HPDE6-E6E7 (cell line): Measurements from ENCODE around the gene ERGIC1.
"Not testable (repeated sequence)": the region's sequence is repeated elsewhere in the genome, so short reads cannot be mapped to it uniquely, and the experiment has no call there.

Experiments
- DNase-seq: peaks from one replicate; pipeline ENCODE4 v3.0.0; 2011; ENCODE audit warnings: missing footprints; ENCODE audit errors: extremely low spot score

The ERGIC1 gene

GRCh38 chr5:172833686-172834414, at the start of gene ERGIC1:
Gene ERGIC1, plus strand, starts transcription at chr5:172834251. Its CDS starts 163 bp downstream, at chr5:172834414.
- DNase-seq, result peak; percentile 74

- DNase-seq, result no peak
Observed at GRCh38 chr5:172785429-172786088, 48.5 kb upstream of the ERGIC1 start.

- DNase-seq, result no peak
Observed at GRCh38 chr5:172786736-172787462, 47.2 kb upstream of the ERGIC1 start.

GRCh38 chr5:172787538-172787937, 46.5 kb upstream of the ERGIC1 start:
- not testable (repeated sequence) for DNase-seq

- no peak for DNase-seq
Observed at GRCh38 chr5:172788771-172789686, 45.0 kb upstream of the ERGIC1 start.

- no peak for DNase-seq
Observed at GRCh38 chr5:172789687-172790495, 44.2 kb upstream of the ERGIC1 start.

GRCh38 chr5:172790496-172790889, 43.6 kb upstream of the ERGIC1 start:
- DNase-seq, result no peak

- DNase-seq, result no peak
Observed at GRCh38 chr5:172791286-172791685, 42.8 kb upstream of the ERGIC1 start.

- DNase-seq, result no peak
Observed at GRCh38 chr5:172791726-172792445, 42.2 kb upstream of the ERGIC1 start.

GRCh38 chr5:172792701-172793570, 41.1 kb upstream of the ERGIC1 start:
- no peak for DNase-seq

GRCh38 chr5:172793577-172794488, 40.2 kb upstream of the ERGIC1 start:
- DNase-seq, result no peak

- DNase-seq, result no peak
Observed at GRCh38 chr5:172795318-172795977, 38.6 kb upstream of the ERGIC1 start.

GRCh38 chr5:172796306-172796705, 37.7 kb upstream of the ERGIC1 start:
- no peak for DNase-seq

- DNase-seq, result no peak
Observed at GRCh38 chr5:172797771-172798191, 36.3 kb upstream of the ERGIC1 start.

- DNase-seq, result no peak
Observed at GRCh38 chr5:172798422-172799215, 35.4 kb upstream of the ERGIC1 start.

- no peak for DNase-seq
Observed at GRCh38 chr5:172799416-172799815, 34.6 kb upstream of the ERGIC1 start.
